NCI-H2196 treated with DMSO at 0.1 percent for 48 hours (cell line): ENCODE measurements around the gene FBXL7.

Experiments used
- DNase-seq: peaks from one replicate; lab custom pipeline; 2025; ENCODE audit not compliant: unreplicated experiment; lab: John Stamatoyannopoulos, UW

The FBXL7 gene

GRCh38 chr5:15501091-15501791 lies 1.3 kb downstream of the FBXL7 start:
- no peak for DNase-seq

DNA sequence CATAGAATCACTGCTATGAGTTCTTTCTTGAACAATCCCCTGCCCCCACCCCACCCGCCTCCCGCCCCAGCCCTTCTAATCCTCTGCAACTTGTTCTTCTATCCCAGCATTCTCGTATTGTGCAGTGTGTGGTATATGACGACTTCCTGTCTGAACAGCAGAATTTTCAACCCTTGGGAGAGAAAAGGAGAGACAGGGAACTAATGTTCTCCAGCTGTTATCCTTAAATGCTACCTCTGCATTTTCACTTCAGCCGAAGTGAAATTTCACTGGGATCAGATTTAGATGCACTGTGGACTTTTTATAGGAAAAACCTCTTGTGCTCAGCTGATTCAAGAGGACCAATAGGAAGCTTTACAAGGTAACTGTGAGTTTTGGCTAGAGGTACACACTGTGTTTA lies 2.2 kb downstream of the FBXL7 start:
- no peak for DNase-seq

DNA sequence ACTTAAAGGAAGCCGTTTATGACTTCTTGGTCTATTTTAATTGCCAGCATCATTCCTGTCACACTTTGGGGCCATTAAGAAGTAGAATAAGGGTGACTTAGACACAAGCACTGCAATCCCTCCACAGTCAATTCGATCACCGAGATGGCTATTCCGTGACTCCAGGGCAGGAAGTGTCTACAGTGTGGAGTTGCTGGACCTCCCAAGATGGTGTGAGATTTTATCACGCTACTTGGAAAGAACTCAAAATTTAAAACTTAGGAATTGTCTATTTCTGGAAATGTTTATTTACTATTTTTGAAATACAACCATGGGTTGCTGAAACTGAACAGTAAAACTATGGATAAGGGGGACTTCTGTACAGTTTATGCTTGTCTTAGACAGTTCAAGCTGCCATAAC lies 6.2 kb downstream of the FBXL7 start:
- DNase-seq, result no peak

DNA sequence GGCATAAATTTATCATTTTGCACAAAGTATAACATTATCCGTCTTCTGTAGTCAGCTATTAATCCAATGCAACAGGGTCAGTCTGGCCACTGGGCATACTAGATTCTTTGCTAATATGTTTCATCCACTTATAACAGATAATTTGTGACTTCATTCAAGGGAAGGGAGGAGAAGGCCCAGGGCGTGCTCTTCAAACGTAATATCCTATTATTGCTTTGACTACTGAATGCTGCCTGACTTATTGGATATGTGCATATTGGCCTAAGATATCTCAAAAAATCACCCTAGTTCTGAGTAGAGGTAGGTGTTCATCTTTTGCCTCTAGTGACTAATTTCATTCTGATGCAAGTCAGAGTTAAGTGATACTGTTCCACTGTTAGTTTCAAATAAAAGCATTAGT lies 6.9 kb downstream of the FBXL7 start:
- no peak for DNase-seq

GRCh38 chr5:15510092-15510491 lies 10.1 kb downstream of the FBXL7 start:
- DNase-seq, result no peak

GRCh38 chr5:15510831-15511230 lies 10.9 kb downstream of the FBXL7 start:
- no peak for DNase-seq

GRCh38 chr5:15513431-15513830 lies 13.5 kb downstream of the FBXL7 start:
- no peak for DNase-seq

DNA sequence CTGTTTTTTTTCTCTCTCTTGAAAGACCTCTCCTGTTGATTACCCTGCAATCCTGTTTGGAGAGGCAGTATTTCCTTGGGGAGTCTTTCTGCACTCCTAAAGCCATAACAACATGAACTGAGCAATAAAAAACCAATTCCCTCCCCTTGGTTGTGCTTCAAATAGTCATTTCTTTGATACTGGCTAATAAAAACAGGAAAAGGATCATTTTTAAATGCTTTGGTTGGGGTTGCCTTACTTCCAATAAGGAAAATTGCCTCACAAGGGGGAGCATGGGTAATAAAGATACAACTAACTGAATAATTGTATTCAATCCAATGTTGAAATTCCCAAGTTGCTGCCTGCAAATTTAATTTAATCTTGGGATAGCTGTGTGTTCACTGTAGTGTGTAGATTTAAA lies 13.9 kb downstream of the FBXL7 start:
- no peak for DNase-seq

DNA sequence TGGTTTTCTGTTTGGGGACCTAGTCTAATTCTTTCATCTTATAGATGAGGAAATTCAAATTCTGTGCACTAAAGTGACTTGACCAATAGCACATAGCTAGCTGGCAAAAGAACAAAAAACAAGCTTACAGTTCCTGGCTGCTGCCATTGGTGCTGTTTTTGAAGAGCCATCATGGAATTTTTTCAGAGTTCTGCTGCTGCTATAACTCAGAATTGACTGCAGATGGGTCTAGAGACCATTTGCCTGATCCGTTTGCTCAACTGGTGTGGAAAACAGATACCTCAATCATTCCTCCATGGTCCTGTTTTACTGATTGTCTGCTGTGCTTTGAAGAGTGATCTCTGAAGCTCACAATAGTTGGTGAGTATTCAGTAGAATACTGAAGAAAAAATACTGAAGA lies 15.2 kb downstream of the FBXL7 start:
- no peak for DNase-seq

GRCh38 chr5:15516486-15516885 lies 16.5 kb downstream of the FBXL7 start:
- DNase-seq, result no peak

GRCh38 chr5:15518786-15519185 lies 18.8 kb downstream of the FBXL7 start:
- DNase-seq, result no peak

DNA sequence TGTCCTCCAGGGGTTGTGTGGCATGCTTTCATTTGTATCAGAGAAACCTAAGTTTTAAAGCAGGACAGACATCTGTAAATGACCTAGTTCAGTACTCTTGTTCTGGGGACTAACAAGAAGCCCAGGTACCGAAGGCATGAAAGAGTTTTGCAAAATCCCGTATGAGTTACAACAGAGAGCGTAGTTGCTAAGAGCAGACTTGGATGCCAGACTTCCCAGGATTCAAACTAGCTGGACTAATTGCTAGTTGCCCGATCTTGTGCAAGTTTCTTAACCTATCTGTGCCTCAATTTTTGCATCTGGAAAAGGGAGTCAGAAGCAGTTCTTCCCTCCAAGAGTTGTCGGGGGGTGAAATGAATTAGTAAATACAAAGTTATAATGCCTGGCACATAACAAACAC lies 20.9 kb downstream of the FBXL7 start:
- no peak for DNase-seq

- no peak for DNase-seq
Observed at GRCh38 chr5:15521381-15522186, 21.6 kb downstream of the FBXL7 start.

- no peak for DNase-seq
Observed at GRCh38 chr5:15522187-15522520, 22.2 kb downstream of the FBXL7 start.

- no peak for DNase-seq
Observed at GRCh38 chr5:15524712-15525111, 24.7 kb downstream of the FBXL7 start.

DNA sequence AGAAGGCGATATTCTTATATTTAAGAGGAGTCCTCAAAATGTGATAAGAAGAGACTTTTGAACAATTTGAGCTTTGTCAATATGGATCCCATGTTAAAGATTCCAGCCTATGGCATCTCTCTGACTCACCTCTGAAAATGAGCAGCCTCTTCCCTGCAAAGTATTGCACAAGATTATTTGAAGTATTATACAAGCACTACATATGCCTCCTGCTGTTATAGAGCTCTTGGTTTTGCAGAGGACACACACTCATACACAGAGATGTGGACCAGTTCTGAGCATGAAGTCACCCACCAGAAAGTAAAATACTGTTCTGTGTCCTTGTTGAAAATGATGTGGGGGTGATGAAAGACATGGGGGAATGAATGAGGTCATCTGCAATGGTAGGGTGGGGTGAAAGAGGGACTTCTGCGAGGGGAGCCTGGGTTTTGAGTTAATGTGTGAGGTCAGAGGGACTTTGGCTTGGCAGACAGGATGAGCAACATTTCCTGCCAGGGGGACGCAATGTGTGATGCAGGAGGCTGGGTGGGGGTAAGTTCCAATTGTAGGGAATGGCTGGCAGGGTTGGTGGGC lies 25.8 kb downstream of the FBXL7 start:
- DNase-seq, result no peak

DNA sequence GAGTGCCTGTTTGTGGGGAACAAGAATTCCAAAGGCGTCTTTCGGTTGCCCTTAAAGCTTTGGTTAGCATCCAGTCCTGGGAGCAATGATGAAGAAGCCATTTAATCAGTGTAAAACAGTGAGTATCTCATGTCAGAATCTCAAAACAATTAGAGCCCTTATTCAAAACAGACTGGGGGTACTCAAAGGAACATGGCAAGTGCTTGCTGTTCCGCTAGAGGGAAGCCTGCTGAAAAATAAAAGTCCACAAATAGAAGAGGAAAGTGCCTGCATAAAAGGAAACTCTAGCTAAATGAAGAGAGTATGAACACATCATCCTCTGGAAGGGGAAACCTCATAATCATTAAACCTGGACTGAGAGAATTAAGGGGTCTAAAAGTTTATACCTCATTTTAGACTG lies 26.4 kb downstream of the FBXL7 start:
- DNase-seq, result no peak

- DNase-seq, result no peak
Observed at GRCh38 chr5:15528476-15528875, 28.5 kb downstream of the FBXL7 start.

DNA sequence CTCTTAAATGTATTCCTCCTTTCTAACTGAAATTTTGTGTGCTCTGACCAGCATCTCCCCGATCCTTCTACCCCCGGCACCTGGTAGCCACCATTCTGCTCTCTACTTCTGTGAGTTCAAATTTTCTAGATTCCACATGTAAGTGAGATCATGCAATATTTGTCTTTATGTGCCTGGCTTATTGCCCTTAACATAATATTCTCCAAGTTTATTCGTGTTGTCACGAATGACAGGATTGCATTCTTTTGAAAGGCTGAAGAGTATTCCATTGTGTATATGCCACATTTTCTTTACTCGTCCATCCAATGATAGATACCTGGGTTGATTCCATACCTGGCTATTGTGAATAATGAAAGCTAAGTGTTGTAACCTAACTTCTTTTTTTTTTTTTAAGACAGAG lies 29.0 kb downstream of the FBXL7 start:
- no peak for DNase-seq

- no peak for DNase-seq
Observed at GRCh38 chr5:15529821-15530220, 29.8 kb downstream of the FBXL7 start.

- DNase-seq, result no peak
Observed at GRCh38 chr5:15533129-15533893, 33.3 kb downstream of the FBXL7 start.

GRCh38 chr5:15535938-15536337 lies 36.0 kb downstream of the FBXL7 start:
- no peak for DNase-seq
